Endothelial cell of umbilical vein (primary cell): Measurements from ENCODE around the gene FAM171A2.

ENCODE experiments used
- MAX ChIP-seq: IDR thresholded peaks from 2 replicates; pipeline ENCODE4 v1.6.1; 2011; ENCODE audit not compliant: insufficient read depth, insufficient read length
- POLR2AphosphoS5 ChIP-seq: IDR thresholded peaks from 2 replicates; pipeline ENCODE4 v1.6.1; 2012; ENCODE audit warnings: low read depth, mild to moderate bottlenecking, control low read depth, low read length, moderate library complexity; ENCODE audit not compliant: insufficient read depth

- no peak for TF ChIP-seq MAX
- no peak for TF ChIP-seq POLR2AphosphoS5
Measured at GRCh38 chr17:44384281-44384822, 20.7 kb upstream of the FAM171A2 start.
